ENCODE results near the gene ITIH3.

The ITIH3 gene

GRCh38 chr3:52779837-52780585, 14.6 kb upstream of the ITIH3 start:
- DNase-seq (ENCODE audit: low read depth): no peak

DNA sequence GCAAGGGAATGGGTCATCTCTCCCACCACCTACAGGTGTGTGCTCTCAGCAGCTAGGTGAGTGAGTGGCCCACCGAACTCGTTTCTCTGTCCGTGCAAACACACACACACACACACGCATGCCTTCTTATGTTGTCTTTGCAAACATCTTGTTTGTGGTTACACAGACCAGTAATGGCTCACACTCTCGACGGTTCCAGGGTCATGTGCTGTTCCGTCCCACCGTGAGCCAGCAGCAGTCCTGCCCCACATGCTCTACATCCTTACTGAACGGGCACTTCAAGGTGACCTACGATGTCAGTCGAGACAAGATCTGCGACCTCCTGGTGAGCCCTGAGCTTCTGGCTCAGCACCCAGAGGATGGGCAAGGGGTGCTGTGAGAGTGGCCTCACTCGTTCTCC, 12.9 kb upstream of the ITIH3 start:
- no peak for DNase-seq (ENCODE audit: low read depth)

GRCh38 chr3:52782412-52783210, 12.0 kb upstream of the ITIH3 start:
- no peak for DNase-seq (ENCODE audit: low read depth)

- no peak for DNase-seq (ENCODE audit: low read depth)
Observed at GRCh38 chr3:52783211-52783555, 11.4 kb upstream of the ITIH3 start.

DNA sequence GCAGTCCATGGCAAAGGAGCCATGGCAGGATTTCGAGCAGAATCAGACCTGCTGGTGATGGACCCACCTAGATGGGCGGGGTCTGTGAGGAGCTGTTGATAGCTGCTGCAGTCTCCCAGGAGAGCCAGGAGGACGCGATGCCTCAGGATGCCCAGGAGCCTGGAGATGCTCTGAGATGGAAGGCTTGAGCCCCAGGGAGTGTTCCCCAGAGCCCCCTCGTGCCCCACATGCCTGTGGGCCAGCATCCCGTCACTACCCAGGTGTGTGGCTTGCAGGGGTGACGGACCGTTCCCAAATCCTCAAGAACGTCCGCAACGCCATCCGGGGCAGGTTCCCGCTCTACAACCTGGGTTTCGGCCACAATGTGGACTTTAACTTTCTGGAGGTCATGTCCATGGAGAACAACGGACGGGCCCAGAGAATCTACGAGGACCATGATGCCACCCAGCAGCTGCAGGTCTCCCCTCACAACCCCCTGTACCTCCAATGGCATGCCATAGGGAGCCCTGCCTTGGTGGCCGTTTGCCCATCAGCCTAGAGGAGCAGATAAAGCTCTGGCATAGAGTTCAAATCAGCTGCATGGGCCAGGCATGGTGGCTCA, 10.5 kb upstream of the ITIH3 start:
- DNase-seq (ENCODE audit: low read depth): no peak

DNA sequence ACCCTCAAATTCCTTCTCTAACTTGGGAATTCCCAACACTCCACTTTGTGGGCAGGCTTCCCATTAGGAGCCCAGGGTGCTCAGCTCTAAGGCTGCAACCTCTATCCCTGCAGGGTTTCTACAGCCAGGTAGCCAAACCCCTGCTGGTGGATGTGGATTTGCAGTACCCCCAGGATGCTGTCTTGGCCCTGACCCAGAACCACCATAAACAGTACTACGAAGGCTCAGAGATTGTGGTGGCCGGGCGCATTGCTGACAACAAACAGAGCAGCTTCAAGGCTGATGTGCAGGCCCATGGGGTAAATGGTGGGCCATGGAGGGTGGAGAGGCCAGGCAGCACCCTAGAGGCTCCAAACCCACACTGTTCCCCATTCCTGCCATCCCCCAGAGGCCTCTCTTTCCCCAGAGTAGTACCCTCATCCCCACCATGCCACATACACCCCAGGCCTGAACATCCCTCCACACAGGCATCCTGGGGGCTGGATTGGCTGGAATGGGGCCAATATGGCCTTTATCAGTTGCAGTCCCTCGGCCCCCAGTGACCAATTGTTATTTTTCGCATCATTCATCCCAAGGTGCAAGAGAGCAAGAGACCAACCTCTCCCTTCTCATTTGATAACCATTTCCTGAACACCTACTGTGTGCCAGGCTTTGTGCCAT, 9.5 kb upstream of the ITIH3 start:
- no peak for DNase-seq (ENCODE audit: low read depth)

- no peak for DNase-seq (ENCODE audit: low read depth)
Observed at GRCh38 chr3:52786330-52787215, 8.0 kb upstream of the ITIH3 start.

GRCh38 chr3:52787246-52787645, 7.3 kb upstream of the ITIH3 start:
- DNase-seq (ENCODE audit: low read depth): no peak

DNA sequence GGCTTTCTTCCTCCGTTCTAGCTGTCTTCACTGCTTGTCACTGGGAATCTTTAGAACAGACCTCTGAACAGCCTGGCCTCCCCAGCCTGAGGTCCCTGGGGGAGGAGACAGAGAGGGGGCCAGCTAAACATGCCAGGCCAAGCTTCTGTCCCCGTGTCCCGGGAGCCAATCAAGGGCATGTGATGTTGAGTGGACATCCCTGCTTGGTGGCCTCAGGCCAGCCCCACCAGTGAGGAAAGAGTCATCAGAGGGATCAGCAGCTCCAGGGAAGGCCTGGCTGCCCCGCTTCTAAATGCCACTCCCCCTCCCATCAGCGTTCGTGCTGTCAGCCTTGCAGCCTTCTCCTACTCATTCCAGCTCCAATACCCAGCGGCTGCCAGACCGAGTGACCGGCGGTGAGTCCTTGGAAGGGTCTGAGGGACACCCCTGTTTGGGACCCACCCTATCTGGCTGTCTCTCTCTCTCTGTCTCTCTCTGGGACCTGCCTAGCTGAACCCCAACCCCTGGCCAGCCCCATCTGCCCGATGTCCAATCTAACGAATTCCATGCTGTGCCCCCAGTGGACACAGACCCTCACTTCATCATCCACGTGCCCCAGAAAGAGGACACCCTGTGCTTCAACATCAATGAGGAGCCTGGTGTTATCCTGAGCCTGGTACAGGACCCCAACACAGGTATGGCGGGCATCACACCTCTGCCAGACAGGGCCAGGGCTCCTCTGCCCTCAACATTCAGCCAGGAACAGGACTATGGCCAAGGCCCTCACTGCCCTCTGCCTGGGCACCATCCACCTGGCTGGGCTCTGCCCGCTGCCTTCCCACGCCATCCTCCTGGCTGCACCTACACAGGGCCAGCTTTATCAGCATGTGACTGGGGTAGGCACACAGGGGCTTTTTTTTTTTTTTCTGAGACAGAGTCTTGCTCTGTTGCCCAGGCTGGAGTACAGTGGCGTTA, 6.6 kb upstream of the ITIH3 start:
- DNase-seq (ENCODE audit: low read depth): no peak

DNA sequence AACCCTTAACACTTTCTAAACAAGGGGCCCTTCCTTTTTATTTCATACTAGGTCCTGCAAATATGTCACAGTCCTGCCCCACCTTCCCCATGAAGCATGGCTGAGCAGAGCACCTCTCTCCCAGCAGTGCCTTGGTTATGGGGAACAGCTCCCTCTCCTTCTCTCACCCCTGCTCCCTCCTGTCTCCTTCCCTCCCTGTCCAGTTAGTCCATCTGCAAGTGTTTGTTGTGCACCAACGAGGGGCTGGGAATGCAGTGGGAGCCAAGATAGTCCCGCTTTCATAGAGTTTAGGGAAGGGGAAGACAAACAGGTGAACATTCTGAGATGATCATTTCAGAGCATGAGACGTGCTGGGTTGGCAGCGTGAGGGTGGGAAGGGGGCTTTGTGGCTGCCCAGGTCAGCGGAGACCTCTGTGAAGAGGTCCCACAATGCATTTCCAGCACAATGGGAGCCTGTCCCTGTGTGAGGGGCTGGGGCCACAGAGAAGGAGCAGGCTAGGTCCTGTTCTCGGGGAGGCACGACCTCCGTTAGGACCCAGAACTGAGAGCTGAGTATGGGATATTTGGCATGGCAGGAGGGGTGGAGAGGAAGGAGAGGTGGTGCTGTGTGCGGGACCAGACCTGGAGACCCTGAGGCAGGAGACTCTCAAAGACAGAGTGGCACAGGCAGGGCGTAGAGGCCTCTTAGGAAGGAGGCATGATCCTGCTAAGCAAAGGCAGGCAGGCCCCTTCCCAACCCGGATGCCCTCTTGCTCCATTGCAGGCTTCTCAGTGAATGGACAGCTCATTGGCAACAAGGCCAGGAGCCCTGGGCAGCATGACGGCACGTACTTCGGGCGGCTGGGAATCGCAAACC, 5.5 kb upstream of the ITIH3 start:
- no peak for DNase-seq (ENCODE audit: low read depth)

DNA sequence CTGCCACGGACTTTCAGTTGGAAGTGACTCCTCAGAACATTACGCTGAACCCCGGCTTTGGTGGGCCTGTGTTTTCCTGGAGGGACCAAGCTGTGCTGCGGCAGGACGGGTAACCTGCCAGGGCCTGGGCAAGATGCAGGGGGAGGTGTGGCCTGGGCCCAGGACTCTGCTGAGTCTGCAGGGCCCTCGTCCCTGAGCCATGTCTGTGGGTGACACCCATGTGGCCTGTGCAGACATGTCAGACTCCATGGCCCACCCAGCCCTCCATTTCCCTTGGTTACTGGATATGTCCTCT, 4.9 kb upstream of the ITIH3 start:
- DNase-seq (ENCODE audit: low read depth): no peak

DNA sequence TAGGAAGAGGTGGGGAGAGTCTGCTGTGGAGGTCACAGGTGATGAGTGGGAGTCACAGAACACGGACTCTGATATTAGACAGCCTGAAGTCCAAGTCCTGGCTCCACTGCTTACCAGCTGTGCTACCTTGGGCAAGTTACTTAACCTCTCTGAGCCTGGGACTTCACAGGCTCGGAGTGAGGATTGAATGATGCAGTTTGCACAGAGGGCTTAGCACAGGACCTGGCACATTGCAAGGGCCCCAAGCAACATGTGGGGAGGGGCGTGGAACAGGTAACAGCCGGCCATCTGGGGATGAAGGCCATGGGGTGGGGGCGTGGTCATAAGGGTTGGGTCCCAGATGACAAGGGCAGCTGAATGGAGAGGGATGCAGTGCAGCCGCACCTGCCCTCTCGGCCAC, 4.3 kb upstream of the ITIH3 start:
- no peak for DNase-seq (ENCODE audit: low read depth)

GRCh38 chr3:52790741-52791140, 3.9 kb upstream of the ITIH3 start:
- no peak for DNase-seq (ENCODE audit: low read depth)

DNA sequence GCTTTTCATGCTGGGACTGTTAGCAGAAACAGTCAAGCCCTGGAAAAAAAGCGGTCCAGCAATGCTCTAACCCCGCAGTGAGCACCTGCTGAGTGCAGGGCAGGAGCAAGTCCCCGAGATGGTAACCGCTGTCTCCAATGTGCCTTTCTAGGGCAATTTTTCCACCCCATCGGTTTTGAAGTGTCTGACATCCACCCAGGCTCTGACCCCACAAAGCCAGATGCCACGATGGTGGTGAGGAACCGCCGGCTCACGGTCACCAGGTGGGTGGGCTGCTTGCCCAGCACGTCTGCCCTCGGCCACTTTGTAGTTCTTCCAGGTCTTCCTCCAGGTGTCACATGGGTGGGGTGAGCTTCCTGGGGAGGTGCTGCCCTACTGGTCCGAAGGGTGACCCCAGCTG, 3.2 kb upstream of the ITIH3 start:
- no peak for DNase-seq (ENCODE audit: low read depth)

DNA sequence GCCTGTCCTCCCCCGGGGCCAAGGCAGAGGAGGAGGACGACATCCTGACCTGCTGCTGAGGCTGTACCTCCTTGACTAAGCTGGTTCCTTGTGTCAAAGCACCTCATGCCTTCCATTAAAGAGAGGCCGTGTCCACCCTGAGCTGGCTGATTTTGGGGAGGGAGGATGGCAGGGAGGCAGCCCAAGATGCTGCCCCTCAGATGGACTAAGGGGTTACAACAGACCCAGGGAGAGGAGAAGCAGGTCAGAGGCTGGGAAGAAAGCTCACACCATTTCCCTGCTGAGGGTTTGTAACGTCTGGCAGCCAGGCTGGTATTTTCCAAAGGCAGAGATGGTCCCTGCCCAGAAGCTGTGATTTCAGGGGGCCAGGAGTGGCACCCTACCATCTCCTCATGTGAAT, 2.7 kb upstream of the ITIH3 start:
- no peak for DNase-seq (ENCODE audit: low read depth)

GRCh38 chr3:52792413-52792812, 2.2 kb upstream of the ITIH3 start:
- no peak for DNase-seq (ENCODE audit: low read depth)

DNA sequence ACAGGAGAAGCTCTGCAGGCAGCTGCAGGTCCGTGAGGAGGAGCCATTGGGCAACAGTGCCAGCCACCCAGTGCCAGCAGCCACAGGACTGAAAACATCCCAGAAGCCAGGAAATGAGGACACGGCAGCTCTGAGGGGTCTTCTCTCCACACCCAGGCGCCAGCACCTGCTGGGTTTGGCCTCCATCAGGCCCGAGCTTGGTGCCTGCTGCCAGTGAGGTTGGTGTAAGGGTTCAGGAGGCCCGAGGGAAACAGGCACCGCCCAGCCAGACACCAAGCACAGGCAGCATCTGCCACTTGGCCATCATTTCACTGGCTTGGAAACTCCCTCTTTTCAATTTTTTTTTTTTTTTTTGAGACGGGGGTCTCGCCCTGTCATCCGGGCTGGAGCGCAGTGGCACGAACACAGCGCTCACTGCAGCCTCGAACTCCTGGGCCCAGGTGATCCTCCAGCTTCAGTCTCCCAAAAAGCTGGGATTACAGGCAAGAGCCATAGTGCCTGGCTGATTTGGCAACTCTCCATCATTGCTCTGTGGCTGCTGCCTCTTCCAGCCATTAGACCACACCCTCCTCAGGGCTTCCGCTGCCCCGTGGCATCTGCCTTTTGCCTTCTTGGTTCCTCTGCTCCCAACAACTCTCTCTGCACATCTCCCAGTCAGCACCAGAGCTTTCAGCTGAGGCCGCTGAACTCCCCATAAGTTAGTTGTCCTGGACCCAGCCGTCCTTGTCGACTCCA, 1.5 kb upstream of the ITIH3 start:
- DNase-seq (ENCODE audit: low read depth): no peak

- DNase-seq (ENCODE audit: low read depth): no peak
Observed at GRCh38 chr3:52793702-52794611, 639 bp upstream of the ITIH3 start.

Data from HS-5 (cell line).